Measurements from ENCODE around the gene BTBD6.

Gene BTBD6

DNA sequence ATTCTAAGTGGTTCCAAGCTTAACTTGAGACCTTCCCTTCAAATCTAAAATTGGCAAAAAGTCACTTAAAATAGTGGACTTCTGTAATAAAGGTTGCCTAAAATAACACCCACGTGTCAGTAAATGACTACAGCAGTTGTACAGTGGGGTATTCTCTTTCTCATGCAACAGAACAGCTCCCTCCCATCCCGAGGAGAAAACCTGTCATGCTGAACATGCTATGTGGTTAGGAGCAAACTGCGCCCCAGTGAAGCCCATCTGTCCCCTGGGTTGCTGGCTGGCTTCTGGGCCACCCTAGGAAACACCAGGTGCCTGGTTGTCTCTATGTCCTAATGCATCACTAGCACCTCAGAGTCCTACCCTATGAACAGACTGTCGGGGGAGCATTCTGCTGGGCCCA, 2.7 kb downstream of the BTBD6 start:
- Histone ChIP-seq H3K27ac (ENCODE audit: insufficient read depth, low read depth, low read length, poor library complexity, severe bottlenecking) (no peak overlapping the region), H3K4me1 (ENCODE audit: control insufficient read depth, insufficient read depth, low read length) (peaks cover 6% of the 10 kb centered on the region), H3K27me3 (ENCODE audit: control insufficient read depth, insufficient read depth, low read length, poor library complexity, severe bottlenecking) (peaks cover 5% of the 10 kb centered on the region), H3K9me3 (ENCODE audit: control insufficient read depth, low read length) (no peaks in the 10 kb centered on the region), H3K36me3 (ENCODE audit: control insufficient read depth, insufficient read depth, low read length) (no peaks in the 10 kb centered on the region), H3K4me3 (ENCODE audit: insufficient read depth, low read depth, low read length) (no peak overlapping the region)
- 94 to 97% methylated on average over 4 of the region's 4 CpGs for WGBS, 2 experiments

DNA sequence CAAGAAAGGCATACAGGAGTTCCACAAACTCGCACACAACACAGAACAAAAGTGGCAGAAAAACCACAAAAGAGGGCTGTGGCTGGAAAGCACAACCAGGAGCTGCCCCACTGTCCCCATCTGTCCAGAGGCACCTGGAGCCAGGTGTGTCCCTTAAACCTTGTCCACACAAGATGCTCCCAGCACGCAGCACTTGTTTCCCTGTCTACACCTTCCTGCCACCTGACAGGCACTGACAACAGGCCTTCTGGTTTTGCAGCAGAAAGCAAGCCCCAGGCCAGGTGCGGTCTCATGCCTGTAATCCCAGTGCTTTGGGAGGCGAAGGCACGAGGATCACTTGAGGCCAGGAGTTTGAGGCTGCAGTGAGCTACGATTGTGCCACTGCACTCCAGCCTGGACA, 3.6 kb downstream of the BTBD6 start:
- no peaks in the 10 kb centered on the region for H3K36me3 ChIP-seq (ENCODE audit: control insufficient read depth, insufficient read depth, low read length)
- H3K27me3 ChIP-seq (ENCODE audit: control insufficient read depth, insufficient read depth, low read length, poor library complexity, severe bottlenecking): peaks cover 5% of the 10 kb centered on the region
- WGBS, 2 experiments: 96% methylated on average over 6 of the region's 6 CpGs
- peaks cover 6% of the 10 kb centered on the region for H3K4me1 ChIP-seq (ENCODE audit: control insufficient read depth, insufficient read depth, low read length)
- no peak overlapping the region for H3K4me3 ChIP-seq (ENCODE audit: insufficient read depth, low read depth, low read length)
- no peak overlapping the region for H3K27ac ChIP-seq (ENCODE audit: insufficient read depth, low read depth, low read length, poor library complexity, severe bottlenecking)
- H3K9me3 ChIP-seq (ENCODE audit: control insufficient read depth, low read length): no peaks in the 10 kb centered on the region

DNA sequence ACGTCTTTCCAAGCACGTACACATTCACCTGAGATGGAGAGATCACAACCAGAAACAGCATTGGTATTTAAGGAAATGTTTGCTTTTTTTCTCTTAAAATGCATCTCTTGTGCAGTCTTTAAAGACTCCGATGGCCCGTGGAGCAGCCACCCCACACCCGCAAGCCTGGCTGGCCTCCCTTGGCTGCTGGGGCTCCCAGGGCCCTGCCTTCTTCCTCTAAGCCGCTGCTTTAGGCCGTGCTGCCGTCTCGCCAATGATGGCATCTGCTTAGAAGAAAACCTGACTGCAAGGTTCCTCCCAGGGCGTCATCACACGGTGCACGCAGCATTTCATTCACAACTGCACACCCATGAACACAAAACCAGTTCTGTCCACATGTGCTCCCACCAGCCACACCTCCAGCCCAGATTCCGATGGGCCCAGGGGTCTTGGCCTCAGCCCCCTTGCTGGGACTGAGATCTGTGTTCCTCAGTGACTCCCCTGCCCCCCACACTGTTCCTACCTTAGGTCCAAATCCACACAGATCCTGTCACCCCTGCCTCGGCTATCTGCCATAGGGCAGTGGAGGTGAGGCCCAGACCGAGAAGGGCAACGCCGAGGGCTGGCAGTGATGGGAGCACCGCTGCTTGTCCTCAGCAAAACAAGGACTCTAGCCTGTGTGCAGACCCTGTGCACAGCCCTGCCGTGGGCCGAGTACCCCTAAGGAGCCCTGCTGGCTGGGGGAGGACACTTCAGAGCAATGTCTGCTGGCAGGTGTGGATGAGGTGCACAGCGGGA, 4.4 kb downstream of the BTBD6 start:
- WGBS, 2 experiments: 94% methylated on average over 21 of the region's 21 CpGs
- Histone ChIP-seq H3K36me3 (ENCODE audit: control insufficient read depth, insufficient read depth, low read length) (no peaks in the 10 kb centered on the region), H3K27me3 (ENCODE audit: control insufficient read depth, insufficient read depth, low read length, poor library complexity, severe bottlenecking) (peaks cover 5% of the 10 kb centered on the region), H3K27ac (ENCODE audit: insufficient read depth, low read depth, low read length, poor library complexity, severe bottlenecking) (no peak overlapping the region), H3K9me3 (ENCODE audit: control insufficient read depth, low read length) (no peaks in the 10 kb centered on the region), H3K4me3 (ENCODE audit: insufficient read depth, low read depth, low read length) (no peak overlapping the region), H3K4me1 (ENCODE audit: control insufficient read depth, insufficient read depth, low read length) (peaks cover 2% of the 10 kb centered on the region)

DNA sequence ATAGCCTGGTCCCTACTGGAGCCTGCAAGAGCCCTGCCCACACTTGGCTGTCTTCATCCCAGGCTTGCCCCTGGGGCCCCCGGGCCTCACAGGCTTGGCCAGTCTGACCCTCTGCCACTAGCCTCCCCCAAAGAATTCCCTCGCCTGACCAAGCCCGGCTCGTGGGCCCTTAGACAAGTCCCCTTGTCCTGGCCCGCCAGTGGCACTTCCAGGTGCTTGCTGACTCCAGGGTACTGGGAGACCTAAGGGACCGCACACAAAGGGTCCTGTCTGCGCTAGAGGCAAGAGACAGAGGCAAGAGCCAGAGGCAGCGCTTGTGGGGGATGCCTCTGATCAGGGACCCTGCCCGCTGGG, 5.0 kb downstream of the BTBD6 start:
- Histone ChIP-seq H3K27me3 (ENCODE audit: control insufficient read depth, insufficient read depth, low read length, poor library complexity, severe bottlenecking) (peaks cover 5% of the 10 kb centered on the region), H3K4me3 (ENCODE audit: insufficient read depth, low read depth, low read length) (no peak overlapping the region), H3K9me3 (ENCODE audit: control insufficient read depth, low read length) (no peaks in the 10 kb centered on the region), H3K36me3 (ENCODE audit: control insufficient read depth, insufficient read depth, low read length) (no peaks in the 10 kb centered on the region), H3K4me1 (ENCODE audit: control insufficient read depth, insufficient read depth, low read length) (no peaks in the 10 kb centered on the region), H3K27ac (ENCODE audit: insufficient read depth, low read depth, low read length, poor library complexity, severe bottlenecking) (no peak overlapping the region)
- 92 to 94% methylated on average over 9 of the region's 9 CpGs for WGBS, 2 experiments

DNA sequence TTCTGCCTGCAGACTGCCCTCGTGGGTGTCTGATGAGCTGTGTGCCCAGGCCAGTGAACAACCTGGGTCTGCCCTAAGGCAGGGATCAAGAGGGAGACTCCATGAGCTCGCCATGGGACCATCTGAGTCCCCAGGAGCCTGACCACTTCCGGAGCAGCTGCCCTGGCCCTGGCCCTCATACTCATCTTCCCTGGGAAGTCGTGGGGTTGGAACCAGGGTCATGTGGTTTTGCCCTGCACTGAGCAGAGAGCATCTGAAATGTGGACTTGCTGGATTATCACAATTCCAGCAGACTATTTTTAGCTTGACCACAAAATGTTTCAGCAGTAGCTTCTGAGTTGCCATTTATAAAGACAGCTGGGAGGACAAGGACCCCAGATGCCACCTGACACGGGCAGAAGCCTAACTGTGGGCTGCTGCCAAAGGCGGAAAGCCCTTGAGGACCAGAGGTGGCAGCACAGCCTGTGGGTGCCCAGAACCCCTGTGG, 6.7 kb downstream of the BTBD6 start:
- H3K27ac ChIP-seq (ENCODE audit: insufficient read depth, low read depth, low read length, poor library complexity, severe bottlenecking): no peak overlapping the region

DNA sequence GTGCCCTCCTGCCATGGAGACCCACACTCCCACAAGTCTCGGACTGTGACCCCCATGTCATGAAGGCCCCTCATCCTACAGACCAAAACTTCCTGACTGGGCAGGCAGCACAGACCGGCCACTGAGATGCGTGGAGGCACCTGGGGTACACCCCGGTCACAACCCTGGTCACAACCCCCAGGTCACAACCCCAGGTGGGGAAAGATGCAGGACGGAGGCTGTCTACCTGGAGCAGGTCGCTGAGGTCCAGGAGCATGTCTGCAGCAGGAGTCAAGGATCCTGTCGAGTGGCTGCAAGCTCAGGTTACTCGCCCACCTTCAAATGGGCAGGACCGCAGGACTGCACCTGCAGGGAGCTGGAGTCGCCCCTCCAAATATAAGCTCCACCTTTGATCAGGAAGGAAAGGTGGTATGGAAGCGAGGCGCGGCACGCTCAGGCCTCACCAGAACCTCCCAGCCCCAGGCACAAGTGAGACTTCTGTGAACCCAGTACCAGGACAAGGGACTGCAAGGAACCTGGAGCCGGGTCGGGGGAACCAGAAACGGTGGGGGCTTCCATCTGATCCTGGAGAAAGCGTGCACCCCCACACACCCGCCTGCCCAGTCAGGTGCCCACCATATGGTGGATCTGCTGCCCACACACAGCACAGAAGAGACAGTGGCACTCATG, 8.1 kb downstream of the BTBD6 start:
- H3K36me3 ChIP-seq (ENCODE audit: control insufficient read depth, insufficient read depth, low read length): no peaks in the 10 kb centered on the region
- no peak overlapping the region for H3K27ac ChIP-seq (ENCODE audit: insufficient read depth, low read depth, low read length, poor library complexity, severe bottlenecking)
- no peak overlapping the region for H3K4me3 ChIP-seq (ENCODE audit: insufficient read depth, low read depth, low read length)
- H3K27me3 ChIP-seq (ENCODE audit: control insufficient read depth, insufficient read depth, low read length, poor library complexity, severe bottlenecking): no peaks in the 10 kb centered on the region
- H3K4me1 ChIP-seq (ENCODE audit: control insufficient read depth, insufficient read depth, low read length): no peaks in the 10 kb centered on the region
- H3K9me3 ChIP-seq (ENCODE audit: control insufficient read depth, low read length): no peaks in the 10 kb centered on the region
- WGBS, 2 experiments: 95 to 96% methylated on average over 19 of the region's 19 CpGs

More for the DNA sequence above, 6.7 kb downstream of the BTBD6 start:
- Histone ChIP-seq H3K27me3 (ENCODE audit: control insufficient read depth, insufficient read depth, low read length, poor library complexity, severe bottlenecking) (no peaks in the 10 kb centered on the region), H3K4me3 (ENCODE audit: insufficient read depth, low read depth, low read length) (no peak overlapping the region), H3K4me1 (ENCODE audit: control insufficient read depth, insufficient read depth, low read length) (no peaks in the 10 kb centered on the region), H3K36me3 (ENCODE audit: control insufficient read depth, insufficient read depth, low read length) (no peaks in the 10 kb centered on the region), H3K9me3 (ENCODE audit: control insufficient read depth, low read length) (no peaks in the 10 kb centered on the region)
- 94 to 96% methylated on average over 6 of the region's 6 CpGs for whole genome bisulfite sequencing, 2 experiments

DNA sequence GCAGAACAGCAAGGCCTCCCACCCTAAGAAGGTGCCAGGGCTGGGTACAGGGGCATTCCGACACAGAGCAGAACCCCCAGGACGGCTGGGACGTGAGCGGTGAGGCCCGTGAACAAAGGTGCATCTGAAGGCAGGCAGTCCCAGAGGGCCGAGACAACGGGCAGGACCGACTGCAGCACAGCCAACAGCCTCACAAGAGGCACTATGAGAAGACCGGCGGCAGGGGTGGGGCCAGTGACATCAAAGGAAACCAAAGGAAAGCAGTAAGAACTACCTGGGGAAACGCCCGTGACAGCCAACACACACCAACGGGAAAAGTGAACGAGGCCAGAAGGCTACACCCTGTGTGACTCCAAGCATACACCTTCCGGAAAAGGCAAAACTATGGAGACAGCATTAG, 9.1 kb downstream of the BTBD6 start:
- H3K9me3 ChIP-seq (ENCODE audit: control insufficient read depth, low read length): no peaks in the 10 kb centered on the region
- H3K36me3 ChIP-seq (ENCODE audit: control insufficient read depth, insufficient read depth, low read length): no peaks in the 10 kb centered on the region
- WGBS, 2 experiments: 91 to 92% methylated on average over 15 of the region's 15 CpGs
- H3K27ac ChIP-seq (ENCODE audit: insufficient read depth, low read depth, low read length, poor library complexity, severe bottlenecking): no peak overlapping the region
- no peaks in the 10 kb centered on the region for H3K4me1 ChIP-seq (ENCODE audit: control insufficient read depth, insufficient read depth, low read length)
- H3K27me3 ChIP-seq (ENCODE audit: control insufficient read depth, insufficient read depth, low read length, poor library complexity, severe bottlenecking): no peaks in the 10 kb centered on the region
- no peak overlapping the region for H3K4me3 ChIP-seq (ENCODE audit: insufficient read depth, low read depth, low read length)

DNA sequence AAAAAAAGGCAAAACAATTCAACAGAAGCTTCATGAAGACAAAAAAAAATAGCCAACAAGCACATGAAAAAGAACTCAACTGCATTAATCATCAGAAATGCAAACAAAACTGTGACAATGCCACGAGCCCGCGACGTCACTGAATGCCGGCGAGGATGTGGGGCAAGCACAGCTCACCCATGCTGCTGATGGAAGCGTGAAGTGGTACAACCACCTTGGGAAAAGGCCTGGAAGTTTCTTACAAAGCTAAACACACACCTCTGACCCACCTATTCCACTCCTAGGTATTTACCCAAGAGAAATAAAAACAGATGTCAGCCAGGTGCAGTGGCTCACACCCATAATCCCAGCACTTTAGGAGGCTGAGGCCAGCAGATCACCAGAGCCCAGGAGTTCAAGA, 10.5 kb downstream of the BTBD6 start:
- Histone ChIP-seq H3K27ac (ENCODE audit: insufficient read depth, low read depth, low read length, poor library complexity, severe bottlenecking) (no peak overlapping the region), H3K9me3 (ENCODE audit: control insufficient read depth, low read length) (no peaks in the 10 kb centered on the region), H3K27me3 (ENCODE audit: control insufficient read depth, insufficient read depth, low read length, poor library complexity, severe bottlenecking) (no peaks in the 10 kb centered on the region), H3K4me3 (ENCODE audit: insufficient read depth, low read depth, low read length) (no peak overlapping the region), H3K36me3 (ENCODE audit: control insufficient read depth, insufficient read depth, low read length) (no peaks in the 10 kb centered on the region), H3K4me1 (ENCODE audit: control insufficient read depth, insufficient read depth, low read length) (no peaks in the 10 kb centered on the region)
- 95 to 96% methylated on average over 7 of the region's 7 CpGs for WGBS, 2 experiments

DNA sequence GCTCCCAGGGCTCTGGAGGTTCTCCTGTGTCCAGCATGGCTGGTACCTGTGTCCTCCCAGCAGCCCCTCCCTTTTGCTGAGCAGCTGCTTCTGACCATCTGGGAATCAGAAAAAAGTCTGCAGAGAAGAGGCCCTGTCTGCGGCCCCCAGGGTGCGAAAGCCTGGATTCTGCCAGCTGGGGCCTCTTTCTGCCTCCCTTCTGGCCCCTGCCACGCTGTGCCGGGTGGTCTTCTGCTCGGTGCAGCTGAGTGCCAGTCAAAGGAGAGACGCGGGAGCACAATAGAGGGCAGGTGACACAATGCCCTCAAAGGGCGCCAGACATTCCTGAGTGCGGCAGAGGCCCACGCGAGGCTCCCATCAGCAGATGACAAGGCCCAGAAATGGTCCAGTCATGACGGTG, 12.6 kb downstream of the BTBD6 start:
- H3K36me3 ChIP-seq (ENCODE audit: control insufficient read depth, insufficient read depth, low read length): no peaks in the 10 kb centered on the region
- H3K27me3 ChIP-seq (ENCODE audit: control insufficient read depth, insufficient read depth, low read length, poor library complexity, severe bottlenecking): no peaks in the 10 kb centered on the region
- H3K4me3 ChIP-seq (ENCODE audit: insufficient read depth, low read depth, low read length): no peak overlapping the region
- no peaks in the 10 kb centered on the region for H3K4me1 ChIP-seq (ENCODE audit: control insufficient read depth, insufficient read depth, low read length)
- WGBS, 2 experiments: 90 to 94% methylated on average over 12 of the region's 12 CpGs
- no peak overlapping the region for H3K27ac ChIP-seq (ENCODE audit: insufficient read depth, low read depth, low read length, poor library complexity, severe bottlenecking)
- H3K9me3 ChIP-seq (ENCODE audit: control insufficient read depth, low read length): no peaks in the 10 kb centered on the region

DNA sequence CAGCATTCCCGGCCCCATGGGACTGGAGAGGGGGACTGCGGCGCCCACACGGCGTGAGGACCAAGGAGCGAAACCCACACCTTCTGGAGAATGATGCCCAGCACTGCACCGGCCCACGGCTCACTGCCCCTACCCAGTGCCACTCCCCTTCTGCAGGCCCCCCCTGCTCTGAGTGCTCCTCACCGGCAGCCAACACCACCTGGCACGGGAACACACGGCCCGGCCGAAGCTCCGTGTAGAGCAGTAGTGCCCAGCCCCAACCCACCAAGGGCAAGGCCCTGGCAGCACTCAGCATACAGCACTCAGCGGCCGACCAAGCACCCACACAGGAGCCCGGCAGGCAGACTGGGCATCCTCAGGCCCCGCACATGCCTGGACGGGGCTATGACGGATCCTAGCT, 13.4 kb downstream of the BTBD6 start:
- 93 to 95% methylated on average over 20 of the region's 20 CpGs for WGBS, 2 experiments
- Histone ChIP-seq H3K9me3 (ENCODE audit: control insufficient read depth, low read length) (no peaks in the 10 kb centered on the region), H3K4me1 (ENCODE audit: control insufficient read depth, insufficient read depth, low read length) (no peaks in the 10 kb centered on the region), H3K27ac (ENCODE audit: insufficient read depth, low read depth, low read length, poor library complexity, severe bottlenecking) (no peak overlapping the region), H3K27me3 (ENCODE audit: control insufficient read depth, insufficient read depth, low read length, poor library complexity, severe bottlenecking) (no peaks in the 10 kb centered on the region), H3K36me3 (ENCODE audit: control insufficient read depth, insufficient read depth, low read length) (no peaks in the 10 kb centered on the region), H3K4me3 (ENCODE audit: insufficient read depth, low read depth, low read length) (no peak overlapping the region)
